ENCODE data around the gene GNL2.

DNA sequence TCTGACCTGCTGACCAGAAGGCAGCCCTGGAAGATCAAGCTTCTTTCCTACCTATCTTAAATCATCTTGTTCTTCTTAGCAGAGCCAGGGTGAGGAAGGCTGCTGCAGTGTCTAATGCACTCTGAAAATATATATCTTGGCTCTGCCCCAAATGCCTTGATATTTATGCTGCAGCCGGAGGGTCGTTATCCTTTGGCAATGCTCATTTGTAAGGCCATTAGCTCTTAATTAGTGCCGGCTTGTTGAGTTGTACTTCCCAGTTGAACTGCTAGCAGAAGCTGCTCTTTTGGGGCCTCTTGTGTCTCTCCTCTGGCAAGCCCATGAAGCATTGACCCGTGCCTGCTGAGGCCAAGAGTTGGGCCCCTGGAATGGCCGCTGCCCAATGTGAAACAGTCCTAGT, 4.2 kb upstream of the GNL2 start:
- TF ChIP-seq EZH2phosphoT487 (IDR thresholded peaks at IDR 0.05; ENCODE audit: insufficient read depth, low read depth): no peak
- no peak for TF ChIP-seq EZH2 (IDR thresholded peaks at IDR 0.05; ENCODE audit: insufficient read depth, poor library complexity, severe bottlenecking)

Data from GM23248 (cell line).